ENCODE measurements around the gene TRIM66. TPM values are rescaled to one million over a fixed set of nuclear protein-coding genes. Genes with fewer than 3 reads are reported as not detected.

Gene TRIM66
- total RNA-seq, 1 donor from 2014 or later: 4.2 TPM

DNA sequence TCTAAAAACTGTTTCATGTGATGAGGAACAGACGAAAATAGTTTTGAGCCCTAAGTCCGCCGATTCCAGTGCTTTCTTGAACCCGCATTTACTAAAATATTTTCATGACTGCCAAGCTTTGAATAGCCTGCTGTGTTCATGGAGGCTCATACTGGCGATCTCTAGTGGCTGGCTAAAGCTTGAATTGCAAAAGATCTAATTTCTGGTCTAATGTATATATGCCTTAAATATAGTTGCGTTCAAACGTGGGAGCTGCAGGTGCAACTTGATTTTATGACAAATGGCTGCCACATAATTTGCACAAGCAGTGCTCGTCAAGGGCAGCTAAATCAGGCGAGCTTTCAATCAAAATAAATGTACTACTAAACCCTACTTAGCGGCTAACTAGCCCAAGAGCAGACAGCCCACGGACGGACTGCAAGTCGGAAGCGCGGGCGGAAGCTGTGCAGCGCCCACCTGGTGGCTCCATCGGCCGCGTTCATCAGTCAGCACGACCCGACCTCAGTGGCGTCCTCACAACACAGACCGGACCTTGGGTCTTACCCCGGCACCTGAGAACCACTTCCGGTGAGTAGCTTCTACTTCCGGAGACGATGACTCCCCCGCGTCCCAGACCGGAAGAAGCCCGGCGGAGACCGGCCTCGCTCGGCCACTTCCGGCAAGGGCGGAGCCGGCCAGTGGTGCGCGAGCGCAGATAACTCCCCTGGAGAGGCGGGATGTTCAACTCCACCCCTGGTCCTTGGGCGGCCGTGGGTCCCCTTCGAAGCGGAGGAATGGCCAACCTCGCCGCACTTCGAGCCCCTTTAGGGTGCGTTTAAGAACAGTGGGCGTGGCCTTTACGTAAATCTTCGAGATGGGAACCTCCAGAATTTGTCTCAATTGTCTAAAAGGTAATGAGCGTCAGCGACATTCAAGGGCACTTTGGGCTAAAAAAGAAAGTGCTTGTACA is 6.2 kb upstream of the TRIM66 start:
- H3K27me3 ChIP-seq (ENCODE audit: control insufficient read depth, insufficient read depth, low read length): no peaks in the 10 kb centered on the region
- H3K4me3 ChIP-seq (ENCODE audit: low read depth, low read length): peak overlapping the region; percentile 42
- TF ChIP-seq, protein P1, sequence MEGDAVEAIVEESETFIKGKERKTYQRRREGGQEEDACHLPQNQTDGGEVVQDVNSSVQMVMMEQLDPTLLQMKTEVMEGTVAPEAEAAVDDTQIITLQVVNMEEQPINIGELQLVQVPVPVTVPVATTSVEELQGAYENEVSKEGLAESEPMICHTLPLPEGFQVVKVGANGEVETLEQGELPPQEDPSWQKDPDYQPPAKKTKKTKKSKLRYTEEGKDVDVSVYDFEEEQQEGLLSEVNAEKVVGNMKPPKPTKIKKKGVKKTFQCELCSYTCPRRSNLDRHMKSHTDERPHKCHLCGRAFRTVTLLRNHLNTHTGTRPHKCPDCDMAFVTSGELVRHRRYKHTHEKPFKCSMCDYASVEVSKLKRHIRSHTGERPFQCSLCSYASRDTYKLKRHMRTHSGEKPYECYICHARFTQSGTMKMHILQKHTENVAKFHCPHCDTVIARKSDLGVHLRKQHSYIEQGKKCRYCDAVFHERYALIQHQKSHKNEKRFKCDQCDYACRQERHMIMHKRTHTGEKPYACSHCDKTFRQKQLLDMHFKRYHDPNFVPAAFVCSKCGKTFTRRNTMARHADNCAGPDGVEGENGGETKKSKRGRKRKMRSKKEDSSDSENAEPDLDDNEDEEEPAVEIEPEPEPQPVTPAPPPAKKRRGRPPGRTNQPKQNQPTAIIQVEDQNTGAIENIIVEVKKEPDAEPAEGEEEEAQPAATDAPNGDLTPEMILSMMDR (IDR thresholded peaks at IDR 0.05; ENCODE audit: insufficient read depth, low read length, poor library complexity, severe bottlenecking): no peak
- DNase-seq (ENCODE audit: low read depth): peak; percentile 81
- peaks cover 2% of the 10 kb centered on the region for H3K36me3 ChIP-seq (ENCODE audit: control insufficient read depth, insufficient read depth, low read length)

DNA sequence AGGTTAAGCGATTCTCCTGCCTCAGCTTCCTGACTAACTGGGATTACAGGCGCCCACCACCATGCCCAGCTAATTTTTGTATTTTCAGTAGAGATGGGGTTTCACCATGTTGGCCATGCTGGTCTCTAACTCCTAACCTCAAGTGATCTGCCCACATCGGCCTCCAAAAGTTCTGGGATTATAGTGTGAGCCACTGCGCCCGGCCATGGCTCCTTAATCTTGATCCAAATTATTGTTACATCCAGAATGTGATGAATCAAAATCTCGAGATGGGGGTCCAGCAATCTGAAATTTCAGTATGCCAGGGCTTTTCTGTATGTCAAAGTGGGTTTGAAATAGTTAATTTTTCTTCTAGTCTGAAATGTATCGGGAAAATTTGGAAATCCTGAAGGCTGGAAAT is 3.9 kb upstream of the TRIM66 start:
- TF ChIP-seq, protein P1 (IDR thresholded peaks at IDR 0.05; ENCODE audit: insufficient read depth, low read length, poor library complexity, severe bottlenecking): no peak
- Histone ChIP-seq H3K36me3 (ENCODE audit: control insufficient read depth, insufficient read depth, low read length) (peaks cover under 1% of the 10 kb centered on the region), H3K4me3 (ENCODE audit: low read depth, low read length) (no peak overlapping the region), H3K27me3 (ENCODE audit: control insufficient read depth, insufficient read depth, low read length) (no peaks in the 10 kb centered on the region)
- no peak for DNase-seq (ENCODE audit: low read depth)

DNA sequence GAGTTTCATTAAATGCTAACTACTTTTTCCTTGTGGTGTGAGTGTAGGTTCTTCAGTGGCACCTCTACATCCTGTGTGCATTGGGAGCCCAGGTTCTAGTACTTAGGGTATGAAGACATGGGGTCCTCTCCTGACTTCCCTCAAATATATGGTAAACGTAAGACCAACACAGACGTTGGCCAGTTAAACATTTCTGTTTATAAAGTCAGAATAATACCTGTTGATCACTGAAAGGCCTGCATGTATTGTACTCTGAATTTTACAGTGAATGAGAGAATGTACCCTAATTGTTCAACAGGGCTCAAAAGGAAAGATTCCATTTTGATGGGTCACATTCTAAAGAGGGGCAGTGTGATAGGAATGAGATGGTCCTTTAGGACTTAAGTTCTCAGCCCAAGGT is 3.4 kb upstream of the TRIM66 start:
- Histone ChIP-seq H3K4me3 (ENCODE audit: low read depth, low read length) (no peak overlapping the region), H3K36me3 (ENCODE audit: control insufficient read depth, insufficient read depth, low read length) (no peaks in the 10 kb centered on the region), H3K27me3 (ENCODE audit: control insufficient read depth, insufficient read depth, low read length) (no peaks in the 10 kb centered on the region)
- no peak for DNase-seq (ENCODE audit: low read depth)
- TF ChIP-seq, protein P1 (IDR thresholded peaks at IDR 0.05; ENCODE audit: insufficient read depth, low read length, poor library complexity, severe bottlenecking): no peak

GRCh38 chr11:8685306-8685705 is 2.8 kb upstream of the TRIM66 start:
- no peak overlapping the region for H3K4me3 ChIP-seq (ENCODE audit: low read depth, low read length)
- no peak for DNase-seq (ENCODE audit: low read depth)
- H3K27me3 ChIP-seq (ENCODE audit: control insufficient read depth, insufficient read depth, low read length): no peaks in the 10 kb centered on the region
- no peaks in the 10 kb centered on the region for H3K36me3 ChIP-seq (ENCODE audit: control insufficient read depth, insufficient read depth, low read length)
- TF ChIP-seq, protein P1 (IDR thresholded peaks at IDR 0.05; ENCODE audit: insufficient read depth, low read length, poor library complexity, severe bottlenecking): no peak

GRCh38 chr11:8684600-8685290 is 2.3 kb upstream of the TRIM66 start:
- no peak for DNase-seq (ENCODE audit: low read depth)
- Histone ChIP-seq H3K27me3 (ENCODE audit: control insufficient read depth, insufficient read depth, low read length) (no peaks in the 10 kb centered on the region), H3K36me3 (ENCODE audit: control insufficient read depth, insufficient read depth, low read length) (no peaks in the 10 kb centered on the region), H3K4me3 (ENCODE audit: low read depth, low read length) (no peak overlapping the region)
- TF ChIP-seq, protein P1 (IDR thresholded peaks at IDR 0.05; ENCODE audit: insufficient read depth, low read length, poor library complexity, severe bottlenecking): no peak
